GM21526 (cell line): ENCODE data around the gene POLD2.

ENCODE experiments used
- ATAC-seq: cut with Tn5 transposase; IDR thresholded peaks from one replicate; pipeline ENCODE4 v1.9.1; 2021; ENCODE audit warnings: moderate library complexity; ENCODE audit not compliant: unreplicated experiment, low FRiP score

POLD2 gene

GRCh38 chr7:44114586-44115310 is 8.6 kb downstream of the POLD2 start:
- no peak for ATAC-seq

GRCh38 chr7:44113764-44114354 is 9.5 kb downstream of the POLD2 start:
- no peak for ATAC-seq

- no peak for ATAC-seq
Observed at GRCh38 chr7:44112997-44113763, 10.2 kb downstream of the POLD2 start.

GRCh38 chr7:44112231-44112996 is 10.9 kb downstream of the POLD2 start:
- no peak for ATAC-seq

GRCh38 chr7:44111761-44112160 is 11.6 kb downstream of the POLD2 start:
- no peak for ATAC-seq

- ATAC-seq, result no peak
Observed at GRCh38 chr7:44110719-44111635, 12.4 kb downstream of the POLD2 start.

- ATAC-seq, result no peak
Observed at GRCh38 chr7:44109991-44110390, 13.4 kb downstream of the POLD2 start.

GRCh38 chr7:44108768-44109750 is 14.3 kb downstream of the POLD2 start:
- ATAC-seq, result no peak

- no peak for ATAC-seq
Observed at GRCh38 chr7:44107961-44108767, 15.2 kb downstream of the POLD2 start.

GRCh38 chr7:44107116-44107960 is 16.0 kb downstream of the POLD2 start:
- ATAC-seq, result no peak

- ATAC-seq, result no peak
Observed at GRCh38 chr7:44106311-44107065, 16.9 kb downstream of the POLD2 start.

- ATAC-seq, result no peak
Observed at GRCh38 chr7:44105832-44106231, 17.5 kb downstream of the POLD2 start.

- ATAC-seq, result no peak
Observed at GRCh38 chr7:44104860-44105771, 18.2 kb downstream of the POLD2 start.

- ATAC-seq, result no peak
Observed at GRCh38 chr7:44103923-44104859, 19.2 kb downstream of the POLD2 start, which contains the start of gene AEBP1. TSS of gene AEBP1 (plus strand) at chr7:44104345. CDS start at chr7:44104666, 321 bp downstream.
